ENCODE data around the gene MYO9A.

DNA sequence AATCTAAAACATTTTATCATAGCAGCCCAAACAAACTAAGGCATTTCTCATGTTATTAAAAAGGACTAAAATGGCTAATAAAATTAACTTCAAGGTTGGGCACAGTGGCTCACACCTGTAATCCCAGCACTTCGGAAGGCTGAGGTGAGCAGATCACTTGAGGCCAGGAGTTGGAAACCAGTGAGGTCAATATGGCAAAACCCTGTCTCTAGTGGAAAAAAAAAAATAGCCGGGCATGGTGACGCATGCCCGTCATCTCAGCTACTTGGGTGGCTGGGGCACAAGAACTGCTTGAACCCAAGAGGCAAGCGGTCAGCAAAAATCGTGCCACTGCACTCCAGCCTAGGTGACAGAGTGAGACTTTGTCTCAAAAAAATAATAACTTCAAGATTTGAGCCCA, 197.4 kb downstream of the MYO9A start:
- TF ChIP-seq POLR2A (IDR thresholded peaks at IDR 0.05): no peak
- TF ChIP-seq, protein P1, sequence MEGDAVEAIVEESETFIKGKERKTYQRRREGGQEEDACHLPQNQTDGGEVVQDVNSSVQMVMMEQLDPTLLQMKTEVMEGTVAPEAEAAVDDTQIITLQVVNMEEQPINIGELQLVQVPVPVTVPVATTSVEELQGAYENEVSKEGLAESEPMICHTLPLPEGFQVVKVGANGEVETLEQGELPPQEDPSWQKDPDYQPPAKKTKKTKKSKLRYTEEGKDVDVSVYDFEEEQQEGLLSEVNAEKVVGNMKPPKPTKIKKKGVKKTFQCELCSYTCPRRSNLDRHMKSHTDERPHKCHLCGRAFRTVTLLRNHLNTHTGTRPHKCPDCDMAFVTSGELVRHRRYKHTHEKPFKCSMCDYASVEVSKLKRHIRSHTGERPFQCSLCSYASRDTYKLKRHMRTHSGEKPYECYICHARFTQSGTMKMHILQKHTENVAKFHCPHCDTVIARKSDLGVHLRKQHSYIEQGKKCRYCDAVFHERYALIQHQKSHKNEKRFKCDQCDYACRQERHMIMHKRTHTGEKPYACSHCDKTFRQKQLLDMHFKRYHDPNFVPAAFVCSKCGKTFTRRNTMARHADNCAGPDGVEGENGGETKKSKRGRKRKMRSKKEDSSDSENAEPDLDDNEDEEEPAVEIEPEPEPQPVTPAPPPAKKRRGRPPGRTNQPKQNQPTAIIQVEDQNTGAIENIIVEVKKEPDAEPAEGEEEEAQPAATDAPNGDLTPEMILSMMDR (IDR thresholded peaks at IDR 0.05): no peak

All from body of pancreas (tissue), 4 donors.